HAP-1 (cell line): ENCODE measurements around the gene SLC16A12.

Source experiments
- DNase-seq, 2 experiments: peaks; one replicate each; pipeline ENCODE4 v3.0.0-alpha.2; 2016 to 2020; ENCODE audit warnings: low spot score in 2 of 2
- H3K27me3 ChIP-seq: fragments of 250-450 bp; sonication (Bioruptor Pico); 2 replicates; pipeline ENCODE4 v1.5.1; 2020; ENCODE audit warnings: low read depth, mild to moderate bottlenecking, moderate library complexity
- H3K36me3 ChIP-seq: fragments of 250-450 bp; sonication (Bioruptor Pico); replicated peaks from 2 replicates; pipeline ENCODE4 v1.5.1; 2020; ENCODE audit warnings: mild to moderate bottlenecking
- H3K4me1 ChIP-seq: fragments of 250-450 bp; sonication (Bioruptor Pico); 2 replicates; pipeline ENCODE4 v1.5.1; 2020; ENCODE audit warnings: mild to moderate bottlenecking
- H3K4me3 ChIP-seq: fragments of 250-450 bp; sonication (Bioruptor Pico); 2 replicates; pipeline ENCODE4 v1.5.1; 2020; ENCODE audit warnings: mild to moderate bottlenecking, moderate library complexity
- H3K9me3 ChIP-seq: fragments of 250-450 bp; sonication (Bioruptor Pico); 2 replicates; pipeline ENCODE4 v1.5.1; 2020; ENCODE audit warnings: mild to moderate bottlenecking, moderate library complexity
- in situ Hi-C: fragments of 300-500 bp; cut with MboI; formaldehyde crosslinking; loops from 3 replicates; pipeline ENCODE4 v1.14.3; 2020; ENCODE audit warnings: low sequenced_read_pairs, inconsistent platforms, mixed read lengths

SLC16A12 gene

GRCh38 chr10:89535171-89536012, at the start of gene SLC16A12:
Gene SLC16A12, minus strand, starts transcription at chr10:89535594. Its CDS starts 73,016 bp downstream, at chr10:89462578.
- Histone ChIP-seq H3K27me3 (peaks cover 28% of the 10 kb centered on the region), H3K4me3 (peak within 1 kb of the TSS; percentile 27), H3K9me3 (no peaks in the 10 kb centered on the region), H3K36me3 (no peaks in the 10 kb centered on the region), H3K4me1 (peaks cover 19% of the 10 kb centered on the region)
- DNase-seq = peak; percentile 29 to 65
- in situ Hi-C loops = no loop called here

DNA sequence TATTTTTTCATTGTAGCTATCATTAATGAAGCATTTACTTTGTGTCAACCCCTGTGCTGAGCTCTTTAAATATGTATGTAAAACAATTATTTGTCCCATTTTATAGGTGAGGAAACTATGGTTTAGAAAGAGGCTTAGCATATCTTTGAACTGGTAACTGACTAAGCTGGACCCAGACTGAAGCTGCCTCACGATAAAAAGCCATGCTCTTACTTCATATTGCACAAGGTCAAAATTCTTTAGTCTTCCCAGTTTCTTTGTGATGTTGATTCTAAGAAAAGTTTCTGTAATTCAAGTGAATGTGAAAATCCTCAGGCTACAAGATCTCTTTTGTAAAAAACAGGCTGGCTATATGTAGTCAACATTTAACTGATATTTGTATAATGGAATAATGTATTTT, 46.6 kb upstream of the SLC16A12 start:
- Histone ChIP-seq H3K4me1 (peaks cover 14% of the 10 kb centered on the region), H3K9me3 (no peaks in the 10 kb centered on the region), H3K27me3 (no peaks in the 10 kb centered on the region), H3K36me3 (no peaks in the 10 kb centered on the region), H3K4me3 (no peak overlapping the region)
- in situ Hi-C loops = no loop called here
- DNase-seq = peak; percentile 47 to 91

DNA sequence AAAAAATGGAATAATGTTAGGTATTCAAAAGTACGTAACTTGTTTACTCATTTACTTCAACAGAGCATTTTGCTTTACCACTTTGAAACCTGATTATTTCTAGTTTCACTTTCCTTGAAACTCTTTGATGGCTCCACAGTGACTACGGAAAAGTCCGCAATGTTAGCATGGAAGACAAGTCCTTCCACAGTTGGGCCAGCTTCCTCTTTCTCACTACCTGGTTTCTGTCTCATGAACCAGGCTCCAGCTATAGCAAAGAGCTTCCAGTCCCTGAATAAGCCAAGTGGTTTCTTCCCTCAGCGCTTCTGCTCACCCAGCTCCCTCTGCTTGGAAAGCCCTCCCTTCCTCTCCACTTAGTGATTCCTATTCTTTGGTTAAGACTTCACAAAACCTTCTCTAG, 44.8 kb upstream of the SLC16A12 start:
- Histone ChIP-seq H3K36me3 (no peaks in the 10 kb centered on the region), H3K4me1 (peaks cover 16% of the 10 kb centered on the region), H3K27me3 (no peaks in the 10 kb centered on the region), H3K4me3 (no peak overlapping the region), H3K9me3 (0 out of 2 replicates have a peak, but pooled peaks cover 5% of the 10 kb centered on the region)
- no peak for DNase-seq
- in situ Hi-C loops = no loop called here

- in situ Hi-C loops = no loop called here
- no peaks in the 10 kb centered on the region for H3K27me3 ChIP-seq
These were observed 41.3 kb upstream of the SLC16A12 start for GRCh38 chr10:89576696-89577095.

GRCh38 chr10:89576022-89576421, 40.6 kb upstream of the SLC16A12 start:
- in situ Hi-C loops = no loop called here
- Histone ChIP-seq H3K9me3 (0 out of 2 replicates have a peak, but pooled peaks cover 5% of the 10 kb centered on the region), H3K4me1 (peaks cover 12% of the 10 kb centered on the region), H3K36me3 (no peaks in the 10 kb centered on the region), H3K4me3 (no peak overlapping the region), H3K27me3 (no peaks in the 10 kb centered on the region)
- DNase-seq = no peak

More at GRCh38 chr10:89576696-89577095, 41.3 kb upstream of the SLC16A12 start:
- Histone ChIP-seq H3K4me1 (peaks cover 14% of the 10 kb centered on the region), H3K9me3 (0 out of 2 replicates have a peak, but pooled peaks cover 5% of the 10 kb centered on the region), H3K36me3 (no peaks in the 10 kb centered on the region), H3K4me3 (no peak overlapping the region)
- peak in 1 of 2 experiments; percentile 75 for DNase-seq

DNA sequence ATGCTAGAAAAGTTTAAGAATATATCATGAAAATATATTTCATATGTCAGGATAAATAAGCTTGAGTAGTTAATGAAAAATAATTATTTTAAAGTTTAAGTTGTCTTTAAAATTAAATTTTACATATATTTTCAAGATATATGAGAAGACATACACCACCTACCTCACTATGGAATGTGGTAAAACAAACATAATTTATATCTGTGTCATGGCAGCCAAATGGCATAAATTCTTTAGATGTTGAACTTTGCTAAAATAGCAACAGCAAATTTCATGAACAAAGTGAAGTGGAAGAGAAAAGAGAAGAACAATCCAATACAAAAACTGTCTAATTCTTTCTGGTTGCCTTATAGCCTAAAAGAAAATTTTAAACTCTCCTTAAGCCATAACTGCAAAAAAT, 39.6 kb upstream of the SLC16A12 start:
- H3K4me3 ChIP-seq = no peak overlapping the region
- H3K36me3 ChIP-seq = no peaks in the 10 kb centered on the region
- H3K4me1 ChIP-seq = peaks cover 12% of the 10 kb centered on the region
- no peaks in the 10 kb centered on the region for H3K27me3 ChIP-seq
- in situ Hi-C loops = no loop called here
- no peak for DNase-seq
- H3K9me3 ChIP-seq = 0 out of 2 replicates have a peak, but pooled peaks cover 5% of the 10 kb centered on the region

- DNase-seq = no peak
- no peaks in the 10 kb centered on the region for H3K27me3 ChIP-seq
- no peak overlapping the region for H3K4me3 ChIP-seq
- 0 out of 2 replicates have a peak, but pooled peaks cover 5% of the 10 kb centered on the region for H3K9me3 ChIP-seq
- in situ Hi-C loops = no loop called here
- peaks cover 12% of the 10 kb centered on the region for H3K4me1 ChIP-seq
- H3K36me3 ChIP-seq = no peaks in the 10 kb centered on the region
These were observed 39.0 kb upstream of the SLC16A12 start for GRCh38 chr10:89574368-89574767.

- peaks cover 4% of the 10 kb centered on the region for H3K4me1 ChIP-seq
- peaks cover 17% of the 10 kb centered on the region; the same call in 1 of the 2 replicates for H3K27me3 ChIP-seq
- in situ Hi-C loops = no loop called here
- H3K36me3 ChIP-seq = no peaks in the 10 kb centered on the region
- no peaks in the 10 kb centered on the region for H3K9me3 ChIP-seq
- DNase-seq = no peak
- H3K4me3 ChIP-seq = no peak overlapping the region
These were observed 32.3 kb upstream of the SLC16A12 start for GRCh38 chr10:89567576-89568245.

- H3K9me3 ChIP-seq = no peaks in the 10 kb centered on the region
- no peak overlapping the region for H3K4me3 ChIP-seq
- no peak for DNase-seq
- peaks cover 17% of the 10 kb centered on the region; the same call in 1 of the 2 replicates for H3K27me3 ChIP-seq
- in situ Hi-C loops = no loop called here
- no peaks in the 10 kb centered on the region for H3K36me3 ChIP-seq
- no peaks in the 10 kb centered on the region; the same call in 1 of the 2 replicates for H3K4me1 ChIP-seq
These were observed 31.6 kb upstream of the SLC16A12 start for GRCh38 chr10:89566992-89567391.

GRCh38 chr10:89566095-89566950, 30.9 kb upstream of the SLC16A12 start:
- Histone ChIP-seq H3K4me3 (no peak overlapping the region), H3K27me3 (peaks cover 17% of the 10 kb centered on the region; the same call in 1 of the 2 replicates), H3K36me3 (no peaks in the 10 kb centered on the region), H3K4me1 (no peaks in the 10 kb centered on the region; the same call in 1 of the 2 replicates), H3K9me3 (no peaks in the 10 kb centered on the region)
- no peak for DNase-seq
- in situ Hi-C loops = no loop called here

GRCh38 chr10:89565180-89565579, 29.8 kb upstream of the SLC16A12 start:
- in situ Hi-C loops = no loop called here
- H3K4me3 ChIP-seq = no peak overlapping the region
- no peak for DNase-seq

GRCh38 chr10:89563861-89564478, 28.6 kb upstream of the SLC16A12 start:
- in situ Hi-C loops = no loop called here
- DNase-seq = peak; percentile 41 to 47
- Histone ChIP-seq H3K4me1 (no peaks in the 10 kb centered on the region; the same call in 1 of the 2 replicates), H3K36me3 (no peaks in the 10 kb centered on the region), H3K27me3 (peaks cover 17% of the 10 kb centered on the region; the same call in 1 of the 2 replicates), H3K9me3 (no peaks in the 10 kb centered on the region), H3K4me3 (no peak overlapping the region)

More at GRCh38 chr10:89565180-89565579, 29.8 kb upstream of the SLC16A12 start:
- Histone ChIP-seq H3K9me3 (no peaks in the 10 kb centered on the region), H3K36me3 (no peaks in the 10 kb centered on the region), H3K27me3 (peaks cover 17% of the 10 kb centered on the region; the same call in 1 of the 2 replicates), H3K4me1 (no peaks in the 10 kb centered on the region; the same call in 1 of the 2 replicates)

DNA sequence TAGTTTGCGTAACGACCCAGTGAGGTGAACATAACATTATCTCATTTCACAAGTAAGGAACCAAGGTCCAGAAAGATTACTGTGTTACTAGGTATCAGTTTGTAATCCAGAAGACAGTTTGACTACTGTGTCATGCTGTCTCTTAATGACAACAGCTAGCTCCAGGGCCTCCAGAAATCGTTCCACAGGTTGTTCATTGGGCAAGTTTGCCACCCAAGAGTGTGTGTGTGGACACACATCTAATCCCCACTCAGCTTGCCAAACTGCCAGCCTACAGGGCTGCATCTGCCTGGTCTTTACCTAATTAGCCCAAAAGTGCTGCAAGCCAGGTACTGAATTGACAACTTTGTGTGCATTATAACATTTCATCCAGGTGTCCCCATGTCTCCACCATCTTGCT, 27.9 kb upstream of the SLC16A12 start:
- Histone ChIP-seq H3K9me3 (no peaks in the 10 kb centered on the region), H3K4me3 (no peak overlapping the region), H3K36me3 (no peaks in the 10 kb centered on the region), H3K27me3 (peaks cover 17% of the 10 kb centered on the region; the same call in 1 of the 2 replicates), H3K4me1 (no peaks in the 10 kb centered on the region; the same call in 1 of the 2 replicates)
- no peak for DNase-seq
- in situ Hi-C loops = no loop called here
